C1 segment of cervical spinal cord (tissue), 14 donors: ENCODE measurements around the gene COMP.

Experiments used
- DNase-seq, 14 donors: peaks; one replicate each; lab custom pipeline; 2025; lab: John Stamatoyannopoulos, UW

COMP gene

DNA sequence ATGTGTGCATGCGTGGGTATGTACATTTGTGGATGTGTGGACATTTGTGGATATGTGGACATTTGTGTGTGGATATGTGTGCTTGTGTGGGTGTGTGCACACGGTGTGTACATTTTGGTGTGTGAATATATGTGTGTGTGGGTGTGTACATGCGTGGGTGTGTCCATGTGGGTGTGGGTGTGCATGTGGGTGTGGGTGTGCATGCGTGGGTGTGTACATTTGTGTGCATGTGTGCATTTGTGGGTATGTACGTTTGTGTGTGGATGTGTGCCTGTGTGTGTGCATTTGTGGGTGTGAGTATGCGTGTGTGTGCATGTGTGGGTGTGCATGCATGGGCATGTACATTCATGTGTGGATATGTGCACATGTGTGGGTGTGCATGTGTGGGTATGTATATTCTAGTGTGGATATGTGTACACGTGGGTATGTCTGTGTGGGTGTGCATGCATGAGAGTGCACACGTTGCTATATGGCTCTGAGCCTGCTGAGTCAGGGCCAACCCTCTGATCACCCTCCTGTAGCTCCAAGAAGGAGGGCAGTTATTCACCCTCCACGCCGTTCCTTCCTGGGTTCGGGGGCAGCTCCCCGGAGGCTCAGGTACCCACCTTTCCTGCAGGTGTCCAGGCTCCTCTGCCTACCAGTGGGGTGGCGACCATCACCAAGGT is 20.3 kb downstream of the COMP start:
- DNase-seq: no peak

DNA sequence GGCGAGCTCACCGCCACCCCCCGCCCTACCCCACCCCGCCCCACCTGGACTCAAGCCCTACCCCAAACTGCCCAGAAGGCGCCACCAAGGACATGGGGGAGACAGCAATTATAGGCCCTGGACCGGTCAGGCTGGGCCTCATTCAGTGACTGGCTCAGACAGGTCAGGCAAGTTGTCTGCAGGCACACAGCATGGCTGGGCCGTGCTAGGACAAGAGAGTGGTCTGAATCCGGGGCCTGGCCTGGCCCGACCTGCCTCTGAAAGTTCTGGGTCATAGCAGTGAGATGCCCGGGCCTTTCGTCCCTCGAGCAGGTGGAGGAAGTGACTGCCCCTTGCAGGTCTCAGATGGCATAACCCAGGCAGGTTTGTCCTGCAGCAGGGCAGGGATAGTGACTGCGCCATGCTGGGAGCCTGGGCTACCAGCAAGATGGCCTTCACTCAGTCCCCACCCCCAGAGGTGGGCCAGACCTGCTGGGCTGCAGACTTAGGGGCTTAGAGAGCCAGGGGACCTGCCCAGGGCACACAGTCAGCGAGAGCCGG is 21.0 kb downstream of the COMP start:
- DNase-seq: no peak

GRCh38 chr19:18768997-18769891 is 21.9 kb downstream of the COMP start:
- no peak for DNase-seq

DNA sequence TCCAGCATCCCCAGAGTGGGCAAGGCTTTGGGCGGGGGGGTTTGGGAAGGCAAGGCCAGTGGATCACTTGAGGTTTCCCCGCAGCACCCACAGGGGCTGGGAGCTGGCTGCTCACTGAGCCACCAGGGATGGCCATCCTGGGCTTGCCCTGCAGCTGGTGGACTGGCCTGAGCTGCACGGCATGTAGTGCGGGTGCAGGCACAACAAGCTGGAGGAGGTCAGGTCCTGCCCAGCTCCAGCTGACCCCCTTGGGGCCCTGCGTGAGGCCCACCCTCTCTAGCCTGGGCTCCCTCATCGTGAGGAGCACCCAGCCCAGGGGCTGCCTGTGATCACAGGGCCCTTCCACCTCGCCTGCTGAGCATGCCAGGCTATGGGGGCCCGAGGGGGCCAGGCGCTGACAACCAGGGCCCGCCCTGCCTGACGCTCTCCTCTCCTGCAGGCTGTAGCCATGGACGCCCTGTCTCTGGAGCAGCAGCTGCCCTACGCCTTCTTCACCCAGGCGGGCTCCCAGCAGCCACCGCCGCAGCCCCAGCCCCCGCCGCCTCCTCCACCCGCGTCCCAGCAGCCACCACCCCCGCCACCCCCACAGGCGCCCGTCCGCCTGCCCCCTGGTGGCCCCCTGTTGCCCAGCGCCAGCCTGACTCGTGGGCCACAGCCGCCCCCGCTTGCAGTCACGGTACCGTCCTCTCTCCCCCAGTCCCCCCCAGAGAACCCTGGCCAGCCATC is 22.9 kb downstream of the COMP start:
- no peak for DNase-seq

- no peak for DNase-seq
Measured at GRCh38 chr19:18765224-18765623, 25.9 kb downstream of the COMP start.

- DNase-seq: no peak
Measured at GRCh38 chr19:18764591-18765051, 26.5 kb downstream of the COMP start.

DNA sequence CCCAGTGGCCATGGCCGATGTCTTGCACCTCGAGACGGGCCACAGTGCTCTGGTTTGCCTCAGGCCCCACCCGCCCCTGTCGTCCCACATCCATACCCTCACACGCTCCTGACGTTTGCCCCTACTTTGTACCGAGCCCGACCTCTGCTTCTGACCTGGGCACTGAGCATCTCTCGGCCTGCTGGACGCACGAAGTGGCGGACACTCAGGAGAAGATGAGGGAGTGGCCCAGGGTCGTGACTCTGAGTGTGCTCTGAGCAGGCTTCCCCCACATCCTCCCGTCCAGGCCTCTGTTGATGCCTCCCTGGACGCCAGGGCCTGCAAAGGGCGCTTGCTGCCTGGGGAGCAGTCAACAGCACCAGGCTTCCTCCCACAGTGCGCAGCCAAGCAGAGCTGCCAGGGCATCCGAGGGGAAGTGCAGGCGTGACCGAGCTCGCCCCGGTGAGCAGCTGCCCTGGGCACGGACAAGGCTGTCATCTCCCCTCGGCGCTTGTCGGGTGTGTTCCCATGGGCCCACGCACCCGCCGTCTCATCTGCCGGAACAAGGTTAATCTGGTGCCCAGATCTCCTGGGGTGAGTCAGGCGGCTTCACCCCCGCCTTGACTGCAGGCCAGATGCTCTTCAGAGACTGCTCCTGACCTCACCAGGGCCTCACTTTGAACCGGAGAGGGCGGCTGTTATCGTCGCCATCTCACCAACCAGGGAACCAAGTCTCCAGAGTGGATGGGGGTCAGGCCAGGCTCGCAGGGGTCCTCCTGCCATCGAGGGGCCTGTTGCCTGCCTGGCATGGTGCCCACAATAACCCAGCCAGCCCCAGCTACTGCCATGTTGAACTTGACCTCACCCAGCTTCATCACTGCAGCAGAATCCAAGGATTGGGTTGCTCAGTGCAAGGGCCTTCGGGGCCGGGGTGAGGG is 27.2 kb downstream of the COMP start:
- peak in 1 of 14 donors; percentile 35 for DNase-seq

GRCh38 chr19:18762125-18763023 is 28.7 kb downstream of the COMP start:
- DNase-seq: peak in 10 of 14 donors; percentile 11 to 99 (median 51)

DNA sequence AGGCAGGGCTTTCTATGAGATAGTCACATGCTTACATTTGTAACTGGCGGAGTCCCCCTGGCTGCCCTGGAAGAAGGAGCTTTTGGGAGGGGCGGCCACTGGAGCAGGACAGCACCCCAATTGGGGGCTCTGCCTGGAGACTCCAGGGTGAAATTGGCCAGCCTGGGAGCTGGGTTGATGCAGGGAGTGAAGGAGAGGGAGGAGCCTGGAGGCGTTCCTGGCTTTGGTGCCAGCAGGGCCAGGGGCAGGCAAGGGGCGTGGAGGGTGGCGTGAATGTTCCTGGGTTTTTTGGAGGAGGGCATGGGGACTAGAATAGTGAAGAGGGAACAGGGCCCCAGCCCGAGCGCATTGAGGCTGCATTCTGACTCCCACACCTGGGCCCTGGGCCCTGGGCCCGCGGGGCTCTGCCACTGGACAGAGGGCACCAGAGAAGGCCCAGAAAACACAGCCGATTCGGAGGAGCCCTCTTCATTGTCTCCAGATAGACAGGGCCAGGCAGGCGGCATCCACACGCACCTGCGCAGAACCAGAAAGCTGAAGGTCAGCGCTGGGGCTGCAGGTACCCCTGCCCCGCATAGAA is 29.5 kb downstream of the COMP start:
- peak in 4 of 14 donors; percentile 24 to 51 (median 29) for DNase-seq

DNA sequence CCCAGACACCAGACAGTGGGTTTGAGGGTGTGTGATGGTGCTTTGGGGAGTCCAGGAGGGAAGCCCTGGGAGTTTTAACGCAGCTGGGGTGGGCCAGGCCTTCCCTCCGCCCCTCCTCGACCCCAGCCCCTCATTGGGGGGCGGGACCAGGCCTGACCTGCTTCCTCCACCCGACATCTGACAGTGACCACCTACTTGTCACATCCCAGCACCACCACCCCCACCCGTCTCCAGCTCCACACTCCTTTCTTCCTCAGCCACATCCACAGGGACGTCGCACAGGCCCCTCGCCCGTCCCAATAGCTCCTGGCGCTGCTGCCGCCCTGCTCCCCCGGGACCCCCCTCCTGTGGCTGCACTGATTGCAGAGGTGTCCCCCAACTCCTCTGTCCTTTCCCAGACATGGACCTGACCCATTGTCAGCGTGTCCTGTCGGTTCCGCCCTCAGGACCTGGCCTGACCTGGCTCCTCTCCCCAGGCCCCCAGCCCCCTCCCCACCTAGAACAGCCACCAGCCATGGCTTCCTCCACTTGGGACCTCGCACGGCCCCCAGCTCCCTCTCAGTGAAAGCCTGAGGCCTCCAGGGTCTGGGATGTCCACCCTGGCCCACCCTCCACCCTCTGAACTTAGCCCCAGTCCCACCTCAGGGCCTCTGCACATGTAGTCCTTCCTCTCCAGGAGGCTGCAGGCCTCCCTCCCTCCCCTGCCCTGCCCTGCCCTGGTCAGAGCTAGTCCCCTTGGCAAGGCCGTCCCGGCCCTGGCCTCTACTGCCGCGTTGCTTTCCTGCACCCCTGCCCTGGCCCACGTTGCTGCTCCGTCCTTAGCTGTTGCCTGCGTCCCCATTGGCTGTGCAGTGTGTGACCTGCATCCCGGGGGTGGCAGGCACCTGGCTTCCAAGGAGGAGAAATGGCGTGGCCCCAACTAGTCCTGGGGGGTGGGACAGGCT is 30.4 kb downstream of the COMP start:
- no peak for DNase-seq

DNA sequence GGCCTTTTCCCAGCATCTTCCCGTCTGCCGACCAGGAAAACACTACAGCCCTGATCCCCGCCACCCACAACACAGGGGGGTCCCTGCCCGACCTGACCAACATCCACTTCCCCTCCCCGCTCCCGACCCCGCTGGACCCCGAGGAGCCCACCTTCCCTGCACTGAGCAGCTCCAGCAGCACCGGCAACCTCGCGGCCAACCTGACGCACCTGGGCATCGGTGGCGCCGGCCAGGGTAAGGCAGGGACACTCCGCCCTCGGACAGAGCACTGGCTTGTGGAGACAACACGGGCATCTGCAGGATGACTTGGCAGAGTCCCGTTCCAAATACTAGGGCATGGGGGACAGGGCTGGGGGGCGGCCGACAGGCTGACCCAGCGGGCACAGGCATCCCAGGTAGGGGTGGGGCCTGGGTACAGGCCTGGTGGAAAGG is 31.1 kb downstream of the COMP start:
- DNase-seq: no peak

- DNase-seq: no peak
Measured at GRCh38 chr19:18759304-18759994, 31.7 kb downstream of the COMP start.

DNA sequence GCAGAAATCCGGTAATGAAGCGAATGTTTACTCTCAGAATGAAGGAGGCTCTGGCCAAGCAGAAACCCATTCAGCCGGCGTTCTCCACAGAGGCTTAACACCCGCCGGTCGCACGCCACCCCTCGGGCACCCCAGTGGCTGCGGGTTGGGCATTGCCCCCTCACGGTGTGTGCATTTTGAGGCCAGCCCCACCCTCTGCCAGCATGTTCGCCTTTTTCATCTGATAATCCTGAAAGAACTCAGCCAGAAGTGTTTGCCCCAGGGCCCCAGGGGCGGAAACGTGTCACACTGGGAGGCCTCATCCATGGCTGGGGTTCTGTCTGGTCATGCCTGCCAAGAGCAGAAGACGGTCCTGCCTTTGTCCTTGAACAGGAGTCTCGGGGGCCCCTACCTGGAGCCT is 34.2 kb downstream of the COMP start:
- DNase-seq: no peak

DNA sequence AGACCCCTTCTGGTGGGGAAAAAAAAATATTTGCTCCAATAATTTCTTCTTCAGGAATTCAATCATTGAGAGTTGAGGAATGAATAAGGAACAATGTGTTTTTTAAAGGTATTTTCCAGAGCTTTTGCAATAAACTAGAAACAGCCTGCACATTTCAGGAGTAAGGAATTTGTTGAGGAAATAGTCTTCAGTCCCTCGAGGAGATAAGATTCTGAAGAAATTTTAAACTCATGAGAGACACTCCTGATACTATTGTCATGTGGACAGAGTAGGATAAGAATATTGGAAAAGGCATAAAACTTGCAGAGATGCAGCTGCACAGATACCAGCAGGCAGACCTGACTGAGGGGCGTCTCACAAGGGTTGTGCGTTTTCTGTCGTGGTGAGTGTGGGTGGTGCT is 36.6 kb downstream of the COMP start:
- DNase-seq: no peak

GRCh38 chr19:18751571-18751970 is 39.5 kb downstream of the COMP start:
- no peak for DNase-seq

DNA sequence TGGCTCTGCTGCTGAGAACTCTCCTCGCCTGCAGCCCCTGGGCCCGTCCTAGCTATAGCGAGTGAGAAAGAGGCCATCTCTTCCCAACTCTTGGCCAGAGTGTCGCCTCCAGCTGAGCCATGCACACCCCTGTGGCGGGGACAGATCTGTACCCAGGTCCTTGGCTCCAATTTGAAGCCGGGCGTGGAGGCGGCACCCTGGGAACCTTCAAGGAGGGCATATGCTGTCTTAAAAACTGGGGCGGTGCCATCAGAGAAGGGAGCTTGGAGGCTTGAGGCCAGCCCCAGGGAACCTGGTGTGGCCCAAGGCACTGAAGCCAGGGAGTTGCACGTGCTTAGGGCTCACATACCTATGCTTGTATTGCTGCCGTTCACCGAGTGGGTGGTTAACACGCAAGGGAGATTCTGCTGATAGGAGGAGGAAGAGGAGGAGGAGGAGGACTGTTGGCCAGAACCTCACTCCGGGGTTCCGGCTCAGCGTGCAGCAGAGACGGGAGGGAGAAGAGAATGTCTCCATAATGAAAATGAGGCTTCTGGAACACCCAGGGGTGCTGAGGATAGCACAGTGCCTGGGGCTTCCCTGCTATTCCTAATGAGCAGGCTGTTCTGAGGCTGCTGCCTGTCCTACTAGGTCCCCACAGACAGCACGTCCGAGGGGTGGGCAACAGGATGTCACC is 40.7 kb downstream of the COMP start:
- peak in 2 of 14 donors; percentile 23 to 89 for DNase-seq
